ENCODE data around the gene DIDO1. TPM values are rescaled to one million over a fixed set of nuclear protein-coding genes. Genes with fewer than 3 reads are reported as not detected.
A peak's percentile ranks its signal among the peaks of the same experiment; 100 is the strongest.

The DIDO1 gene
- total and polyA plus RNA-seq, 2 of the 13 experiments (the other 11 are each of a cell fraction or from before 2014, with no cell fraction given): 75.0 to 75.1 TPM

GRCh38 chr20:62923669-62924441 lies 2.5 kb downstream of the DIDO1 start (continued):
- TF ChIP-seq HDAC6 (IDR thresholded peaks at IDR 0.05; ENCODE audit: low read depth, low read length) (no peak), AFF4 (CRISPR knock-in tag; IDR thresholded peaks at IDR 0.05) (no peak; the same call in 1 of the 2 replicates), DR1 (CRISPR knock-in tag; IDR thresholded peaks at IDR 0.05) (no peak), ARNT2 (CRISPR knock-in tag; IDR thresholded peaks at IDR 0.05; ENCODE audit: low read depth) (no peak), JUN (CRISPR knock-in tag; IDR thresholded peaks at IDR 0.05) (0 out of 2 replicates have a peak, but pooled peaks have one; percentile 7), ZNF572 (CRISPR knock-in tag; IDR thresholded peaks at IDR 0.05) (no peak), RAD21 (CRISPR knock-in tag; IDR thresholded peaks at IDR 0.05) (no peak), ZNF570 (CRISPR knock-in tag; IDR thresholded peaks at IDR 0.05; ENCODE audit: borderline replicate concordance) (no peak), ZNF460 (CRISPR knock-in tag; IDR thresholded peaks at IDR 0.05; ENCODE audit: borderline replicate concordance) (no peak), TP53 (CRISPR knock-in tag; conservative IDR thresholded peaks at IDR 0.05) (no peak), ZNF747 (CRISPR knock-in tag; IDR thresholded peaks at IDR 0.05; ENCODE audit: borderline replicate concordance) (no peak), PHF21A (CRISPR knock-in tag; IDR thresholded peaks at IDR 0.05) (peak; percentile 49; the same call in 1 of the 2 replicates), RBM22 (optimal IDR thresholded peaks at IDR 0.05; ENCODE audit: low read length) (no peak), ETV5 (CRISPR knock-in tag; IDR thresholded peaks at IDR 0.05; ENCODE audit: borderline replicate concordance) (no peak), TEAD2 (CRISPR knock-in tag; IDR thresholded peaks at IDR 0.05) (no peak), U2AF1 (optimal IDR thresholded peaks at IDR 0.05; ENCODE audit: low read depth, low read length) (no peak), RFX1 (IDR thresholded peaks at IDR 0.05) (no peak), PBX3 (CRISPR knock-in tag; IDR thresholded peaks at IDR 0.05; ENCODE audit: borderline replicate concordance) (no peak)
- TF ChIP-seq, protein P1, sequence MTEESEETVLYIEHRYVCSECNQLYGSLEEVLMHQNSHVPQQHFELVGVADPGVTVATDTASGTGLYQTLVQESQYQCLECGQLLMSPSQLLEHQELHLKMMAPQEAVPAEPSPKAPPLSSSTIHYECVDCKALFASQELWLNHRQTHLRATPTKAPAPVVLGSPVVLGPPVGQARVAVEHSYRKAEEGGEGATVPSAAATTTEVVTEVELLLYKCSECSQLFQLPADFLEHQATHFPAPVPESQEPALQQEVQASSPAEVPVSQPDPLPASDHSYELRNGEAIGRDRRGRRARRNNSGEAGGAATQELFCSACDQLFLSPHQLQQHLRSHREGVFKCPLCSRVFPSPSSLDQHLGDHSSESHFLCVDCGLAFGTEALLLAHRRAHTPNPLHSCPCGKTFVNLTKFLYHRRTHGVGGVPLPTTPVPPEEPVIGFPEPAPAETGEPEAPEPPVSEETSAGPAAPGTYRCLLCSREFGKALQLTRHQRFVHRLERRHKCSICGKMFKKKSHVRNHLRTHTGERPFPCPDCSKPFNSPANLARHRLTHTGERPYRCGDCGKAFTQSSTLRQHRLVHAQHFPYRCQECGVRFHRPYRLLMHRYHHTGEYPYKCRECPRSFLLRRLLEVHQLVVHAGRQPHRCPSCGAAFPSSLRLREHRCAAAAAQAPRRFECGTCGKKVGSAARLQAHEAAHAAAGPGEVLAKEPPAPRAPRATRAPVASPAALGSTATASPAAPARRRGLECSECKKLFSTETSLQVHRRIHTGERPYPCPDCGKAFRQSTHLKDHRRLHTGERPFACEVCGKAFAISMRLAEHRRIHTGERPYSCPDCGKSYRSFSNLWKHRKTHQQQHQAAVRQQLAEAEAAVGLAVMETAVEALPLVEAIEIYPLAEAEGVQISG (CRISPR knock-in tag; IDR thresholded peaks at IDR 0.05): no peak; the same call in 1 of the 2 replicates
- TF ChIP-seq, protein P2, sequence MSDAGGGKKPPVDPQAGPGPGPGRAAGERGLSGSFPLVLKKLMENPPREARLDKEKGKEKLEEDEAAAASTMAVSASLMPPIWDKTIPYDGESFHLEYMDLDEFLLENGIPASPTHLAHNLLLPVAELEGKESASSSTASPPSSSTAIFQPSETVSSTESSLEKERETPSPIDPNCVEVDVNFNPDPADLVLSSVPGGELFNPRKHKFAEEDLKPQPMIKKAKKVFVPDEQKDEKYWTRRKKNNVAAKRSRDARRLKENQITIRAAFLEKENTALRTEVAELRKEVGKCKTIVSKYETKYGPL (CRISPR knock-in tag; IDR thresholded peaks at IDR 0.05): no peak
- TF ChIP-seq, protein P3, sequence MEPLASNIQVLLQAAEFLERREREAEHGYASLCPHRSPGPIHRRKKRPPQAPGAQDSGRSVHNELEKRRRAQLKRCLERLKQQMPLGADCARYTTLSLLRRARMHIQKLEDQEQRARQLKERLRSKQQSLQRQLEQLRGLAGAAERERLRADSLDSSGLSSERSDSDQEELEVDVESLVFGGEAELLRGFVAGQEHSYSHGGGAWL (CRISPR knock-in tag; IDR thresholded peaks at IDR 0.05): no peak

Measured in HepG2 (cell line).